Hepatocyte (in vitro differentiated cells): ENCODE results near the gene RAB3IL1.

Experiments used
- CTCF ChIP-seq: fragments of 200-600 bp; sonication (generic); IDR thresholded peaks from 2 replicates; pipeline ENCODE4 v1.5.1; 2016; ENCODE audit warnings: antibody characterized with exemption, mild to moderate bottlenecking; ENCODE audit not compliant: poor library complexity
- EZH2 ChIP-seq: fragments of 200-600 bp; sonication (generic); IDR thresholded peaks from 2 replicates; pipeline ENCODE4 v1.6.1; 2016; ENCODE audit warnings: antibody characterized with exemption, mild to moderate bottlenecking, borderline replicate concordance
- EZH2phosphoT487 ChIP-seq: fragments of 200-600 bp; sonication (generic); IDR thresholded peaks from one replicate; pipeline ENCODE4 v1.6.1; 2018; ENCODE audit warnings: antibody characterized with exemption, mild to moderate bottlenecking, low read depth, moderate library complexity; ENCODE audit not compliant: unreplicated experiment, severe bottlenecking

- no peak for TF ChIP-seq CTCF
- no peak for TF ChIP-seq EZH2
- no peak for TF ChIP-seq EZH2phosphoT487
Measured at GRCh38 chr11:61861634-61862033, 55.7 kb downstream of the RAB3IL1 start.
